ENCODE measurements around the gene RFK. TPM values are rescaled to one million over a fixed set of nuclear protein-coding genes. Genes with fewer than 3 reads are reported as not detected.
"Not testable (repeated sequence)": the region's sequence is repeated elsewhere in the genome, so short reads cannot be mapped to it uniquely, and the experiment has no call there.

Gene RFK
- 1 to 10 TPM; 4.2 to 5.2 TPM for total RNA-seq

- intact Hi-C loops (cut with micrococcal nuclease), result loop anchor here (1.0 to 10.0 kb wide), 14 partner anchors 9 to 1370 kb away; partner anchors contain the start of genes CARNMT1, GCNT1, NMRK1 and OSTF1
- peaks cover 4% of the 10 kb centered on the region for H3K9me3 Mint-ChIP-seq
- peak; percentile 94 for DNase-seq
- H3K4me1 Mint-ChIP-seq (ENCODE audit: low read depth), result peaks cover 25% of the 10 kb centered on the region
- H3K27ac Mint-ChIP-seq, result peak within 1 kb of the TSS; percentile 92
- no peaks in the 10 kb centered on the region for H3K27me3 Mint-ChIP-seq (ENCODE audit: low read depth)
- peaks cover 21% of the 10 kb centered on the region for H3K36me3 Mint-ChIP-seq (ENCODE audit: low read depth)
- peak within 1 kb of the TSS; percentile 96 for H3K4me3 Mint-ChIP-seq
- CTCF ChIA-PET, result interaction anchor here (0.5 to 3.2 kb wide), 14 partner anchors 8 to 1808 kb away, joined by 3 to 13 read pairs (median 4); no protein-coding TSS in a partner anchor
These were observed at the start of gene RFK for GRCh38 chr9:76394195-76394959. Gene RFK (minus strand): TSS chr9:76394426. CDS start chr9:76394171, 255 bp downstream.

GRCh38 chr9:76443887-76444286 lies 49.7 kb upstream of the RFK start:
- intact Hi-C loops (cut with micrococcal nuclease), result no loop called here
- no peak for DNase-seq
- Mint-ChIP-seq H3K9me3 (peaks cover 2% of the 10 kb centered on the region), H3K27ac (no peak overlapping the region), H3K27me3 (ENCODE audit: low read depth) (peaks cover 8% of the 10 kb centered on the region), H3K4me3 (no peak overlapping the region), H3K36me3 (ENCODE audit: low read depth) (no peaks in the 10 kb centered on the region), H3K4me1 (ENCODE audit: low read depth) (peaks cover 15% of the 10 kb centered on the region)
- CTCF ChIA-PET, result interaction anchor here (0.8 to 1.2 kb wide), 2 partner anchors 214 to 216 kb away, joined by 3 to 5 read pairs; no protein-coding TSS in a partner anchor

DNA sequence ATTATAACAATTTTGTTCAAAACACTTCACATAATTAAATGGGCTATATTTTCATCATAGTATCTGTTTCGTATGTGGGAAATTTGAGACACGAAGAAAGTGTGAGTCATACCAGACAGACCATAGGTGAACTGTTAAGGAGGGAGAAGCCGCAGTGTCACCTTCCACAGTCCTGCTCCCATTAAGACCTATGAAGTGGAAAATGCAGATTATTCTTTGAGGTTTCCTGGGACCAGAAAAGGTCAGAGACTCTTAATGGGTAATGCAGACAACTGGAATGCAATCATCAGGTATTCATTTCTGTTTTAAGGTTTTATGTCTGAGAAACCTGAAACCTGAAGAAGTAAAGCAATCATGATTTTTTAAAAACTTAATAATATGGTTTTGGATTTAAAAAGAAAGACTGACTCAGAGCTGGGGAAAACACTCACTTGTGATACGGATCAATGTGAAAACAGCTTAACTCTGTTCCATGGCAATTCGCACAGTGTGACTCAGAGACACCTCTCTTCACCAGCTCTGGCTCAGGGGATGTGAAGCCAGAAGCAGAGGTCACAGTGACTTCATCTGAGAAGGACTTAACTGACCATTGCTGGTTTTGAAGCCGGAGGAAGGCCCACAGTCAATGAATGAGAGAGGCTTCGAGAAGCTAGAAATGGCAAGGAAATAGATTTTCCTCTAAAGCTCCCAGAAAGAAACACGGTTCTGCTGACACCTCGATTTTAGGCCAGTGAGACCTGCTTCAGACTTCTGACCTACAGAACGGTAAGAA lies 47.5 kb upstream of the RFK start:
- Mint-ChIP-seq H3K27ac (peak overlapping the region; percentile 77), H3K4me3 (peak overlapping the region; percentile 28), H3K4me1 (ENCODE audit: low read depth) (peaks cover 24% of the 10 kb centered on the region), H3K36me3 (ENCODE audit: low read depth) (no peaks in the 10 kb centered on the region), H3K9me3 (peaks cover 2% of the 10 kb centered on the region), H3K27me3 (ENCODE audit: low read depth) (peaks cover 8% of the 10 kb centered on the region)
- DNase-seq, result peak; percentile 49
- intact Hi-C loops (cut with micrococcal nuclease), result loop anchor here (2.0 kb wide), 1 partner anchor 17 kb away; the partner anchor contains the start of gene GCNT1
- CTCF ChIA-PET, result interaction anchor here (0.7 to 1.3 kb wide), 5 partner anchors 18 to 260 kb away, joined by 3 to 4 read pairs (median 3); partner anchors contain the start of gene RFK

- H3K4me1 Mint-ChIP-seq (ENCODE audit: low read depth), result peaks cover 24% of the 10 kb centered on the region
- H3K4me3 Mint-ChIP-seq, result no peak overlapping the region
These were observed 44.8 kb upstream of the RFK start for GRCh38 chr9:76438841-76439588.

DNA sequence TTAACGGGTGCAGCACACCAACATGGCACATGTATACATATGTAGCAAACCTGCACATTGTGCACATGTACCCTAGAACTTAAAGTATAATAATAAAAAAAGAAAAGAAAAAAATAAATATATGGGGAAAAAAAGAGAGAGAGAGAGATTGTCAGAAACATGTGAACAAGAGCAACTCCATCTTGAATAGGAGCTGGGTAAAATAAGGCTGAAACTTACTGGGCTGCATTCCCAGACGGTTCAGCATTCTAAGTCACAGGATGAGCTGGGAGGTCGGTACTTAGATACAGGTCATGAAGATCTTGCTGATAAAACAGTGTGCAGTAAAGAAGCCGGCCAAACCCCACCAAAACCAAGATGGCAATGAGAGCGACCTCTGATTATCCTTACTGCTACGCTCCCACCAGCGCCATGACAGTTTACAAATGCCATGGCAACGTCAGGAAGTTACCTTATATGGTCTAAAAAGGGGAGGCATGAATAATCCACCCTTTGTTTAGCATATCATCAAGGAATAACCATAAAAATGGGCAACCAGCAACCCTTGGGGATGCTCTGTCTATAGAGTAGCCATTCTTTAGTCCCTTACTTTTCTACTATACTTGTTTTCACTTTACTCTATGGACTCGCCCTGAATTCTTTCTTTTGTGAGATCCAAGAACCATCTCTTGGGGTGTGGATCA lies 42.9 kb upstream of the RFK start:
- H3K27ac Mint-ChIP-seq; H3K27me3 Mint-ChIP-seq (ENCODE audit: low read depth); CTCF ChIA-PET; DNase-seq; H3K36me3 Mint-ChIP-seq (ENCODE audit: low read depth); H3K4me3 Mint-ChIP-seq; H3K9me3 Mint-ChIP-seq: not testable (repeated sequence)
- intact Hi-C loops (cut with micrococcal nuclease), result loop anchor here (5.0 kb wide), 1 partner anchor 1040 kb away; no protein-coding TSS in a partner anchor
- H3K4me1 Mint-ChIP-seq (ENCODE audit: low read depth), result peaks cover 24% of the 10 kb centered on the region

More at GRCh38 chr9:76438841-76439588, 44.8 kb upstream of the RFK start:
- no peaks in the 10 kb centered on the region for H3K36me3 Mint-ChIP-seq (ENCODE audit: low read depth)
- peaks cover 3% of the 10 kb centered on the region for H3K27me3 Mint-ChIP-seq (ENCODE audit: low read depth)
- DNase-seq, result no peak
- peak overlapping the region; percentile 44 for H3K27ac Mint-ChIP-seq
- CTCF ChIA-PET, result interaction anchor here (0.8 to 0.9 kb wide), 2 partner anchors 15 to 19 kb away, joined by 3 read pairs; no protein-coding TSS in a partner anchor
- intact Hi-C loops (cut with micrococcal nuclease), result loop anchor here (1.0 to 5.0 kb wide), 5 partner anchors 15 to 1038 kb away; partner anchors contain the start of gene RFK
- H3K9me3 Mint-ChIP-seq, result peaks cover 2% of the 10 kb centered on the region

DNA sequence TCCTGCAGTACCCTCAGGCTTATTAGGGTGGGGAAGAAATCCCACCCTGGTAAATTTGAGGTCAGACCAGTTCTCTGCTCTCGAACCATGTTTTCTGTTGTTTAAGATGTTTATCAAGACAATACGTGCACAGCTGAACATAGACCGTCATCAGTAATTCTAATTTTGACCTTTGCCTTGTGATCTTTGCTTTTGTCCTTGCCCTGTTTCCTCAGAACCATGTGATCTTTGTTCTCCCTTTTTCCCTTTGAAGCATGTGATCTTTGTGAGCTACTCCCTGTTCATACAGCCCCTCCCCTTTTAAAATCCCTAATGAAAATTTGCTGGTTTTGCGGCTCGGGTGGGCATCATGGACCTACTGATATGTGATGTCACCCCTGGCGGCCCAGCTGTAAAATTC lies 40.7 kb upstream of the RFK start:
- H3K4me3 Mint-ChIP-seq; DNase-seq; H3K9me3 Mint-ChIP-seq; H3K36me3 Mint-ChIP-seq (ENCODE audit: low read depth); CTCF ChIA-PET; H3K4me1 Mint-ChIP-seq (ENCODE audit: low read depth); H3K27ac Mint-ChIP-seq; H3K27me3 Mint-ChIP-seq (ENCODE audit: low read depth): not testable (repeated sequence)
- intact Hi-C loops (cut with micrococcal nuclease), result loop anchor here (5.0 kb wide), 1 partner anchor 1042 kb away; no protein-coding TSS in a partner anchor

DNA sequence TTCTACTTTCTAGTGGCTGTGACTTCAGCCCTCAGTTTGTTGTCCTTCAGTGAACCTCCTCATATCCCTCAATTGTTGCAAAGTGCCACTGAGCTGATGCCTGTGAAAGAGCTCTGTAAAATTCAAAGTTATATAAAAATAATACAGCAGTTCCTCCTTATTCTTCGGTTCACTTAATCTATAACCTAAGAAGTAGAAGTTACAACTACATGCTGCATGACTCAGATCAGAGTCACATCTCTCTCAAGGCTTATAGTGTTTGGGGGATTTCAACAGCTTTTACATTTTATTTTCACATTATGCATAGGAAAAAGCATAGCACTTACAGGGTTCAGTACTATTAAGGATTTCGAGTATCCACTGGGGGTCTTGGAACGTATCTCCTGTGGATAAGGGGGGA lies 39.6 kb upstream of the RFK start:
- Mint-ChIP-seq H3K27ac (no peak overlapping the region), H3K27me3 (ENCODE audit: low read depth) (peaks cover 4% of the 10 kb centered on the region), H3K9me3 (no peaks in the 10 kb centered on the region), H3K36me3 (ENCODE audit: low read depth) (no peaks in the 10 kb centered on the region), H3K4me1 (ENCODE audit: low read depth) (peaks cover 8% of the 10 kb centered on the region), H3K4me3 (no peak overlapping the region)
- intact Hi-C loops (cut with micrococcal nuclease), result no loop called here
- CTCF ChIA-PET, result interaction anchor here (0.7 kb wide), 1 partner anchor 129 kb away, joined by 3 read pairs; no protein-coding TSS in a partner anchor
- DNase-seq, result no peak

DNA sequence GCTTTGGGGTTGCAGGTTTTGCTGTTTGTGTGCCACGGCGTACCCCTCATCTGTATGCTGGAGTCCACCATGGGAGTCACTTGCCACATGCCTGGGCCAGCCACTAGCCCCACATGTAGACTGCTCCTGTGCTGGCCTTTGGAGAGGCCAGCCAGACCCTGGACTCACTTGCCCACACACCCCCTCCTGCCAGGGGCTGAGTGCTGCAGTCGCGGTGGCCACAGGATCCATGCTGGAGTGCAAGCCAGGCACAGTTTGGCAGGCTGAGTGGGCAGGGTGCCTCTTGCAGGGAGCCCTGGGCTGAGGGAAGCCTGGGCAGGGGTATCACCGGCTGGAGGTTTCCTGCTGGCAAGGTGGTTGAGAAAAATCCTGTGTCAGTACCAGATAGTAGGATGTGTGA lies 39.2 kb upstream of the RFK start:
- intact Hi-C loops (cut with micrococcal nuclease), result no loop called here
- Mint-ChIP-seq H3K27me3 (ENCODE audit: low read depth) (peaks cover 4% of the 10 kb centered on the region), H3K4me3 (no peak overlapping the region), H3K27ac (no peak overlapping the region), H3K4me1 (ENCODE audit: low read depth) (peaks cover 5% of the 10 kb centered on the region), H3K36me3 (ENCODE audit: low read depth) (no peaks in the 10 kb centered on the region), H3K9me3 (no peaks in the 10 kb centered on the region)
- no peak for DNase-seq
- CTCF ChIA-PET, result interaction anchor here (0.7 kb wide), 1 partner anchor 129 kb away, joined by 3 read pairs; no protein-coding TSS in a partner anchor

DNA sequence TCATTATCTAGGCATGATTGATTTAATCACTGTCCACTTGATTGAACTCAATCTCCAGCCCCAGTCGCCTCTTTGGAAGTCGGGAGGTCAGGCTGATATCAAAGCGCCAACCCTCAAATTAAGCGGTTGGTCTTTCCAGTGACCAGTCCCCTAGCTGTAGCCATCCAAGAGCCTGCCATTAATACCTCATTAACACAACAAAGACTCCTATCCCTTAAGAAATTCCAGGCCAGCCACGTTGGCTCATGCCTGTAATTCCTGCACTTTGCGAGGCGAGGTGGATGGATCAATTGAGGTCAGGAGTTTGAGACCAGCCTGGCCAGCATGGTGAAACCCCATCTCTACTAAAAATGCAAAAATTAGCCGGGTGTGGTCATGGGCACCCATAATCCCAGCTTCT lies 37.4 kb upstream of the RFK start:
- Mint-ChIP-seq H3K4me1 (ENCODE audit: low read depth) (no peaks in the 10 kb centered on the region), H3K36me3 (ENCODE audit: low read depth) (no peaks in the 10 kb centered on the region), H3K4me3 (no peak overlapping the region), H3K27ac (no peak overlapping the region), H3K9me3 (no peaks in the 10 kb centered on the region), H3K27me3 (ENCODE audit: low read depth) (peaks cover 4% of the 10 kb centered on the region)
- CTCF ChIA-PET, result no interaction called here
- intact Hi-C loops (cut with micrococcal nuclease), result no loop called here
- DNase-seq, result no peak

- Mint-ChIP-seq H3K4me3 (no peak overlapping the region), H3K27me3 (ENCODE audit: low read depth) (no peaks in the 10 kb centered on the region), H3K27ac (no peak overlapping the region), H3K36me3 (ENCODE audit: low read depth) (no peaks in the 10 kb centered on the region), H3K4me1 (ENCODE audit: low read depth) (peaks cover 11% of the 10 kb centered on the region), H3K9me3 (no peaks in the 10 kb centered on the region)
- CTCF ChIA-PET, result no interaction called here
- intact Hi-C loops (cut with micrococcal nuclease), result no loop called here
- DNase-seq, result no peak
These were observed 32.7 kb upstream of the RFK start for GRCh38 chr9:76426807-76427419.

All from activated naive CD4-positive, alpha-beta T cell treated with anti-CD3 and anti-CD28 coated beads for 36 hours (primary cell).